Keratinocyte (primary cell): ENCODE measurements around the gene TAF10. TPM values are rescaled to one million over a fixed set of nuclear protein-coding genes. Genes with fewer than 3 reads are reported as not detected.

Source experiments
- DNase-seq: peaks from one replicate; pipeline ENCODE4 v3.0.0-alpha.2; 2011; ENCODE audit warnings: low read depth, missing footprints, low spot score
- FAIRE-seq: peaks from 2 replicates; lab custom pipeline; 2011; peaks lifted over from hg19 to GRCh38; lab: Jason Lieb, UNC
- H2AFZ ChIP-seq: 2 replicates; pipeline ENCODE4 v1.6.0; 2012; ENCODE audit warnings: low read length, control low read depth, inconsistent platforms; ENCODE audit not compliant: control insufficient read depth
- H3K27ac ChIP-seq: 2 replicates; pipeline ENCODE4 v1.5.1; 2011; ENCODE audit warnings: low read length; ENCODE audit not compliant: control insufficient read depth, insufficient read depth
- H3K27me3 ChIP-seq: 3 replicates; pipeline ENCODE4 v1.6.0; 2011; ENCODE audit warnings: low read length; ENCODE audit not compliant: control insufficient read depth, insufficient read depth; ENCODE audit errors: extremely low read depth
- H3K36me3 ChIP-seq, 2 experiments: 2 replicates in 1 of 2; 3 replicates in 1 of 2; pipeline ENCODE4 v1.5.1; 2011; ENCODE audit warnings: low read length in 2 of 2, mild to moderate bottlenecking in 1 of 2; ENCODE audit not compliant: control insufficient read depth in 2 of 2, insufficient read depth in 2 of 2; ENCODE audit errors: extremely low read depth in 1 of 2
- H3K4me1 ChIP-seq: 3 replicates; pipeline ENCODE4 v1.5.1; 2011; ENCODE audit warnings: low read length; ENCODE audit not compliant: control insufficient read depth, insufficient read depth; ENCODE audit errors: extremely low read depth
- H3K4me2 ChIP-seq: 3 replicates; pipeline ENCODE4 v1.6.0; 2011; ENCODE audit warnings: low read depth, low read length; ENCODE audit not compliant: control insufficient read depth, insufficient read depth; ENCODE audit errors: extremely low read depth
- H3K4me3 ChIP-seq, 3 experiments: fragments of 200-600 bp in 1 of 3; sonication (generic) in 1 of 3; 2 replicates in 2 of 3; 3 replicates in 1 of 3; pipeline ENCODE4 v1.5.1; 2011 to 2016; ENCODE audit warnings: low read length in 3 of 3, mild to moderate bottlenecking in 3 of 3, control low read depth in 2 of 3, inconsistent platforms in 1 of 3, low read depth in 1 of 3, mixed read lengths in 1 of 3, mixed run types in 1 of 3, moderate library complexity in 1 of 3; ENCODE audit not compliant: control insufficient read depth in 2 of 3, insufficient read depth in 2 of 3; ENCODE audit errors: extremely low read depth in 1 of 3
- H3K79me2 ChIP-seq: 2 replicates; pipeline ENCODE4 v1.6.0; 2012; ENCODE audit warnings: low read length; ENCODE audit not compliant: control insufficient read depth, insufficient read depth
- H3K9ac ChIP-seq: 3 replicates; pipeline ENCODE4 v1.6.0; 2011; ENCODE audit warnings: low read length; ENCODE audit not compliant: control insufficient read depth, insufficient read depth; ENCODE audit errors: extremely low read depth
- H3K9me1 ChIP-seq: 3 replicates; pipeline ENCODE4 v1.6.0; 2011; ENCODE audit warnings: low read length; ENCODE audit not compliant: control insufficient read depth, insufficient read depth; ENCODE audit errors: extremely low read depth
- H3K9me3 ChIP-seq: 2 replicates; pipeline ENCODE4 v1.5.1; 2012; ENCODE audit warnings: low read depth, low read length; ENCODE audit not compliant: control insufficient read depth
- H4K20me1 ChIP-seq: 3 replicates; pipeline ENCODE4 v1.6.0; 2011; ENCODE audit warnings: low read length; ENCODE audit not compliant: control insufficient read depth, insufficient read depth; ENCODE audit errors: extremely low read depth
- CTCF ChIP-seq, 3 experiments: IDR thresholded peaks in 1 of 3; conservative IDR thresholded peaks in 1 of 3; optimal IDR thresholded peaks in 1 of 3; 2 replicates in 2 of 3; 3 replicates in 1 of 3; pipeline versions ENCODE3 to v1.5.1; 2011; ENCODE audit warnings: low read length in 3 of 3, mild to moderate bottlenecking in 3 of 3, moderate library complexity in 2 of 3, control low read depth in 1 of 3, inconsistent platforms in 1 of 3; ENCODE audit not compliant: insufficient read depth in 2 of 3; ENCODE audit errors: extremely low read depth in 1 of 3
- EZH2 ChIP-seq: IDR thresholded peaks from one replicate; pipeline ENCODE4 v1.6.1; 2012; ENCODE audit warnings: inconsistent platforms, mild to moderate bottlenecking, low read length, moderate library complexity
- dilution Hi-C: fragments of 300-500 bp; cut with MboI; formaldehyde crosslinking; loops from one replicate; pipeline ENCODE4 v1.7.0; 2020; ENCODE audit warnings: low sequenced_read_pairs; ENCODE audit not compliant: extremely low pct_ligation_motif_present
- polyA plus RNA-seq, 5 experiments: library from polyadenylated mRNA; depleted of rRNA in 3 of 5; stranded (reverse) in 3 of 5; stranded (forward) in 1 of 5; unstranded in 1 of 5; fragments of >200 nt; gene quantifications; 1 replicate in 1 of 5; 2 replicates in 3 of 5; 3 replicates in 1 of 5; pipeline versions ENCODE4 v1.2.1 to v1.2.3, GENCODE V29; 2011 to 2012; ENCODE audit warnings: missing spikeins in 2 of 5, low read depth in 1 of 5, low replicate concordance in 1 of 5

TAF10 gene
- polyA plus RNA-seq, 1 donor (not counting 4 experiments of a cell fraction or from before 2014, with no cell fraction given): 165 TPM

GRCh38 chr11:6608726-6609501 lies 3.1 kb downstream of the TAF10 start:
- Histone ChIP-seq H3K9me3 (no peaks in the 10 kb centered on the region), H3K79me2 (peaks cover 57% of the 10 kb centered on the region), H3K4me3 (no peak overlapping the region), H2AFZ (no peak overlapping the region), H3K9me1 (no peaks in the 10 kb centered on the region), H3K27me3 (no peaks in the 10 kb centered on the region), H3K27ac (no peak overlapping the region), H4K20me1 (no peaks in the 10 kb centered on the region), H3K4me1 (peaks cover 45% of the 10 kb centered on the region), H3K36me3 (peaks cover 29 to 39% of the 10 kb centered on the region in 2 experiments), H3K4me2 (no peak overlapping the region), H3K9ac (no peak overlapping the region)
- FAIRE-seq (no peak), DNase-seq (no peak)
- dilution Hi-C loops: no loop called here
- TF ChIP-seq CTCF (optimal IDR thresholded peaks at IDR 0.05 in 1 of 3, IDR thresholded peaks at IDR 0.05 in 1 of 3, conservative IDR thresholded peaks at IDR 0.05 in 1 of 3; ENCODE audit: extremely low read depth in 1 of 3, insufficient read depth in 2 of 3, low read length in 3 of 3) (no peak), EZH2 (no peak)

- no peak for DNase-seq
- no peaks in the 10 kb centered on the region for H4K20me1 ChIP-seq
- no peak overlapping the region for H3K27ac ChIP-seq
- H3K79me2 ChIP-seq: peaks cover 64% of the 10 kb centered on the region
- H3K9me3 ChIP-seq: no peaks in the 10 kb centered on the region
- TF ChIP-seq CTCF (optimal IDR thresholded peaks at IDR 0.05 in 1 of 3, IDR thresholded peaks at IDR 0.05 in 1 of 3, conservative IDR thresholded peaks at IDR 0.05 in 1 of 3; ENCODE audit: extremely low read depth in 1 of 3, insufficient read depth in 2 of 3, low read length in 3 of 3) (no peak), EZH2 (no peak)
- dilution Hi-C loops: no loop called here
- no peak overlapping the region for H2AFZ ChIP-seq
- H3K4me3 ChIP-seq: no peak overlapping the region
- FAIRE-seq: no peak
- no peaks in the 10 kb centered on the region for H3K27me3 ChIP-seq
- no peaks in the 10 kb centered on the region for H3K9me1 ChIP-seq
- H3K9ac ChIP-seq: no peak overlapping the region
- H3K36me3 ChIP-seq: peaks cover 27 to 39% of the 10 kb centered on the region in 2 experiments
- H3K4me2 ChIP-seq: no peak overlapping the region
- peaks cover 43% of the 10 kb centered on the region for H3K4me1 ChIP-seq
Measured at GRCh38 chr11:6608011-6608410, 4.0 kb downstream of the TAF10 start.
